ENCODE measurements around the gene CLCN4. TPM values are rescaled to one million over a fixed set of nuclear protein-coding genes. Genes with fewer than 3 reads are reported as not detected.
A peak's percentile ranks its signal among the peaks of the same experiment; 100 is the strongest.

The CLCN4 gene
- total RNA-seq, 2 experiments from 2014 or later, result not detected

DNA sequence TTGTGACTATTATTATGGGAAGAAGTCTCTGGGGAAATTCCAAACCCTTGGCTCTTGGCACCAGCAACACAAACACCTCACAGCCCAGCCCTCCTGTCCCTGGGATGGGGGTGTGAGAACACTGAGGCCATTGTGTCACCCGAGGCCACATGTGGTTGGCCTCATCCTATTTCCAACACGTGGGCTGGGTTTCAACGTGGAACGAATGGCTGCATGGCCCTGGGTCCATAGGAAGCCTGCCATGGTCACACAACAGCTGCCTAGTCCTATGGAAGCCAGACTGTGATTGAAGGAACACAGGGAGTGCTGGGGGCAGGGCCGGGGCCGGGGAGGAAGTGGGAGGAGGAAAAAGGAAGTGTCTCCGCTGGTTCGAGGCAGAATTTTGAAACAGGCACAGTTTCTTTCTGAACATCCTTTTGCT is 10.0 kb downstream of the CLCN4 start:
- intact Hi-C loops (cut with DNase I, micrococcal nuclease), result no loop called here
- ATAC-seq (ENCODE audit: poor library complexity), result no peak
- H3K27ac Mint-ChIP-seq, result no peak overlapping the region
- POLR2A ChIA-PET, result no interaction called here
- DNase-seq, result peak in 3 of 14 experiments; percentile 2 to 21 (median 10)
- no peaks in the 10 kb centered on the region for H3K36me3 Mint-ChIP-seq (ENCODE audit: low read depth)
- Histone ChIP-seq H3K4me3 (ENCODE audit: low read length) (no peak overlapping the region), H3K9me3 (ENCODE audit: control insufficient read depth in 1 of 2, insufficient read depth in 1 of 2, low read length in 2 of 2) (peaks cover 0 to 3% of the 10 kb centered on the region in 2 experiments), H3K4me1 (ENCODE audit: insufficient read depth, low read length) (peaks cover 12% of the 10 kb centered on the region), H3K36me3 (ENCODE audit: insufficient read depth, low read length) (no peaks in the 10 kb centered on the region), H3K27ac (ENCODE audit: low read depth in 1 of 2, low read length in 2 of 2) (no peak overlapping the region), H3K27me3 (ENCODE audit: control insufficient read depth in 1 of 2, insufficient read depth in 2 of 2, low read length in 2 of 2) (no peaks in the 10 kb centered on the region)
- no peaks in the 10 kb centered on the region for H3K4me1 Mint-ChIP-seq (ENCODE audit: low read depth)
- peaks cover 12% of the 10 kb centered on the region for H3K27me3 Mint-ChIP-seq
- H3K4me3 Mint-ChIP-seq, result no peak overlapping the region
- CTCF ChIA-PET, result no interaction called here
- H3K9me3 Mint-ChIP-seq, result no peaks in the 10 kb centered on the region
- TF ChIP-seq, protein P1, sequence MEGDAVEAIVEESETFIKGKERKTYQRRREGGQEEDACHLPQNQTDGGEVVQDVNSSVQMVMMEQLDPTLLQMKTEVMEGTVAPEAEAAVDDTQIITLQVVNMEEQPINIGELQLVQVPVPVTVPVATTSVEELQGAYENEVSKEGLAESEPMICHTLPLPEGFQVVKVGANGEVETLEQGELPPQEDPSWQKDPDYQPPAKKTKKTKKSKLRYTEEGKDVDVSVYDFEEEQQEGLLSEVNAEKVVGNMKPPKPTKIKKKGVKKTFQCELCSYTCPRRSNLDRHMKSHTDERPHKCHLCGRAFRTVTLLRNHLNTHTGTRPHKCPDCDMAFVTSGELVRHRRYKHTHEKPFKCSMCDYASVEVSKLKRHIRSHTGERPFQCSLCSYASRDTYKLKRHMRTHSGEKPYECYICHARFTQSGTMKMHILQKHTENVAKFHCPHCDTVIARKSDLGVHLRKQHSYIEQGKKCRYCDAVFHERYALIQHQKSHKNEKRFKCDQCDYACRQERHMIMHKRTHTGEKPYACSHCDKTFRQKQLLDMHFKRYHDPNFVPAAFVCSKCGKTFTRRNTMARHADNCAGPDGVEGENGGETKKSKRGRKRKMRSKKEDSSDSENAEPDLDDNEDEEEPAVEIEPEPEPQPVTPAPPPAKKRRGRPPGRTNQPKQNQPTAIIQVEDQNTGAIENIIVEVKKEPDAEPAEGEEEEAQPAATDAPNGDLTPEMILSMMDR (IDR thresholded peaks at IDR 0.05), result no peak

DNA sequence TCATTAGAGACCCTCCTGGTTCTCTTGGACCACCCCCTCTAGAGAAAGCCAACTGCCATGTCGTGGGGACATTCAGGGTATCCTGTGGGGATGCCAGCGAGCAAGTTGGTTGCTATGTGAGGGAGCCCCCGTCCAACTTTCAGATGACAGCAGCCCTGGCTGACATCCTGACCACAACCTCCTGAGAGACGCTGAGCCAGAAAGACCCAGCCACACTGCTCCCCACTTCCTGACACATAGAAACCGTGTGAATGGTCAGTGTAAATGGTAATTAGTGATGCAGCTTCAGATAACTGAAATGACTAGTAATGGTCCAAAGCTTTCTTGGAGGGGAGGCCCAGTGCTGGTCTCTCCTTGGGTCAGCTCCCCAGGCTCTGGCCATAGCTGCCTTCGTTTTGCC is 10.8 kb downstream of the CLCN4 start:
- H3K27ac ChIP-seq (ENCODE audit: low read depth in 1 of 2, low read length in 2 of 2), result no peak overlapping the region
- CTCF ChIA-PET, result no interaction called here

DNA sequence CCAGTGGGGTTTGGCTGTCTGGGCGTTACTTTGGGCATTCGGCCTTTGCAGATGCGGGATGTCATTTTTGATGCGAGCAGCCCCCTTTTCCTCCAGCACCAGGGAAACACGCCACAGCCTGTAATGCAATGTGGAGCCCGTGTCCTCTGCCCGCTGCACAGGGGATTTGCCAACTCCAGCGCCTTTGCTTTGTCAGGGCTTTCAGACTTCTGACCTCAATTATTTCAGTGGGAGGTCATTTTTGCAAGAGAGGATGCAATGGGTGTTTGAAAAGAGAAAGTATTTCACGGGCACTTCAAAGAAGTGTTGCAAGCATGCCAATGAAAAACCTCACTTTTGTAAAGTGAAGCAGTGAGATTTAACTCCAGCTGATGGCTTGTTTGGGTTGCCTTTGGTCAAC is 11.5 kb downstream of the CLCN4 start:
- Mint-ChIP-seq H3K4me3 (no peak overlapping the region), H3K27ac (no peak overlapping the region), H3K9me3 (no peaks in the 10 kb centered on the region), H3K36me3 (ENCODE audit: low read depth) (no peaks in the 10 kb centered on the region), H3K27me3 (peaks cover 10% of the 10 kb centered on the region), H3K4me1 (ENCODE audit: low read depth) (no peaks in the 10 kb centered on the region)
- ChIA-PET CTCF (no interaction called here), POLR2A (no interaction called here)
- no peak overlapping the region for H3K4me3 ChIP-seq (ENCODE audit: low read length)
- H3K9me3 ChIP-seq (ENCODE audit: control insufficient read depth in 1 of 2, insufficient read depth in 1 of 2, low read length in 2 of 2), result peaks cover 0 to 3% of the 10 kb centered on the region in 2 experiments
- intact Hi-C loops (cut with DNase I, micrococcal nuclease), result no loop called here
- peaks cover 12% of the 10 kb centered on the region for H3K4me1 ChIP-seq (ENCODE audit: insufficient read depth, low read length)
- no peak overlapping the region for H3K27ac ChIP-seq (ENCODE audit: low read depth in 1 of 2, low read length in 2 of 2)
- TF ChIP-seq, protein P1 (IDR thresholded peaks at IDR 0.05), result no peak
- no peaks in the 10 kb centered on the region for H3K27me3 ChIP-seq (ENCODE audit: control insufficient read depth in 1 of 2, insufficient read depth in 2 of 2, low read length in 2 of 2)
- ATAC-seq (ENCODE audit: poor library complexity) (no peak), DNase-seq (no peak)
- H3K36me3 ChIP-seq (ENCODE audit: insufficient read depth, low read length), result no peaks in the 10 kb centered on the region

More for the DNA sequence above, 10.8 kb downstream of the CLCN4 start:
- peaks cover 0 to 3% of the 10 kb centered on the region in 2 experiments for H3K9me3 ChIP-seq (ENCODE audit: control insufficient read depth in 1 of 2, insufficient read depth in 1 of 2, low read length in 2 of 2)
- Mint-ChIP-seq H3K9me3 (no peaks in the 10 kb centered on the region), H3K36me3 (ENCODE audit: low read depth) (no peaks in the 10 kb centered on the region), H3K27ac (no peak overlapping the region), H3K4me1 (ENCODE audit: low read depth) (no peaks in the 10 kb centered on the region), H3K4me3 (no peak overlapping the region), H3K27me3 (peaks cover 10% of the 10 kb centered on the region)
- H3K27me3 ChIP-seq (ENCODE audit: control insufficient read depth in 1 of 2, insufficient read depth in 2 of 2, low read length in 2 of 2), result no peaks in the 10 kb centered on the region
- H3K36me3 ChIP-seq (ENCODE audit: insufficient read depth, low read length), result no peaks in the 10 kb centered on the region
- POLR2A ChIA-PET, result no interaction called here
- ATAC-seq (ENCODE audit: poor library complexity) (no peak), DNase-seq (no peak)
- no peak overlapping the region for H3K4me3 ChIP-seq (ENCODE audit: low read length)
- H3K4me1 ChIP-seq (ENCODE audit: insufficient read depth, low read length), result peaks cover 12% of the 10 kb centered on the region
- intact Hi-C loops (cut with DNase I, micrococcal nuclease), result no loop called here
- TF ChIP-seq, protein P1 (IDR thresholded peaks at IDR 0.05), result no peak

Data from CD4-positive, alpha-beta T cell (primary cell).